HG03175 (cell line): ENCODE measurements around the gene DLG2.

Experiments
- ATAC-seq: cut with Tn5 transposase; IDR thresholded peaks from one replicate; pipeline ENCODE4 v1.9.1; 2021; ENCODE audit warnings: mild to moderate bottlenecking, moderate library complexity; ENCODE audit not compliant: unreplicated experiment

Gene DLG2

GRCh38 chr11:83648610-83649527, 1978.3 kb downstream of the DLG2 start:
- no peak for ATAC-seq

DNA sequence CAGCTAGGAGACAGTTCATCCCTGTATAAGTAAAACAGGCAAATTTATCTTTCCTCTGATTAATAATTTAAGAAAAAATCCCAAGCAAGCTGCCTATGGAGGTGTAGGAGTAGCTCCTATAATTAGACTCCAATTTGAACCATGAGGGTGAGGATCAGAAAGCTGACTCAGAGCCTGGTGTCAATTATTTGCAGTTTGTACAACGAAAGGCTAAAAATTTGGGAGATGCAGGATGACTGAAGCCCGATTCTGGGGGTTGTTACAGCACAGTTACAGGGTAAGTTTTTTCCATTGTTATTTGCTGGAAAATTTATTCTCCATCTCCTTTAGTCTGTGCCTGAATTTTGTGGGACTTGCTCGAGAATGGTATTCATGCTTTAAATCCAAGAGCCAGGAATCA, 1981.6 kb downstream of the DLG2 start:
- no peak for ATAC-seq

GRCh38 chr11:83643115-83643514, 1984.0 kb downstream of the DLG2 start:
- ATAC-seq = no peak

DNA sequence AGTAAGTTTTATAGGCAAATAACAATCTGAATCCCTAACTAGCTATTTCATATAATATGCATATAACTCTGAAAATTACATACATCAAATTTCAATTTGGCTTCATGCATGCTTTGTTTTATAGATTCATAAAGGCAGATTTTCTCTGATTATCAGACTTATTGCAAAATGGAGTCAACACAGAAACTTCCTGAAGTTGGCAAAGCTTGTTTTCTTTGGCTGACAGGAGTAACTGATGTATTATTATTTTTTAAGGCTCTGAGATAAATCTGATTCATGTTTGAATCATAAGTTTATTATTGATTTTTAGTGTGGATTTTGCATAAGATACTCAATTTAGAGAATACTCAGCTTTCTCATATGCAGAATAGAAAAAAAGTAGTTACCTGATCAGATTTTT, 1984.6 kb downstream of the DLG2 start:
- ATAC-seq = no peak

DNA sequence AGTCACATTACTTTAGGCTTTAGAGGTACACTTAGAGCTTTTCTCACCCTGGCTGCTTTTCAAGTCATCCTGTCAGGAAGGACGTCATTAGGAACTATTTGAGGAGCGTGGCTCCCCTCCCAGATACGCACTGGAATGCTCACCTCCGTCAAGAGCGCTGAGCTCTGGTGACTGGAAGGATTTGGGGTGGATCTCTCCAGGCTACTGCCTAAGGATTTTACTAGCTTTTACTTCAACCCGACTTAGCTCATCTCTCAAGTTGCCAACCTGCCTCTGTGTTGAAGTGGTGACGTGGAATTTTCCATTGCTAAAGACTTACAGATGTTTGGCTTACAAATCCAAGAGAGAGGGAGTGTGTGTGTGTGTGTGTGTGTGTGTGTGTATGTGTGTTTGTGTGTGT, 1985.6 kb downstream of the DLG2 start:
- ATAC-seq = no peak

- ATAC-seq = no peak
Observed at GRCh38 chr11:83639995-83640758, 1987.0 kb downstream of the DLG2 start.

- ATAC-seq = no peak
Observed at GRCh38 chr11:83635166-83635565, 1992.0 kb downstream of the DLG2 start.

GRCh38 chr11:83630211-83630610, 1996.9 kb downstream of the DLG2 start:
- no peak for ATAC-seq

GRCh38 chr11:83629775-83630174, 1997.4 kb downstream of the DLG2 start:
- no peak for ATAC-seq

DNA sequence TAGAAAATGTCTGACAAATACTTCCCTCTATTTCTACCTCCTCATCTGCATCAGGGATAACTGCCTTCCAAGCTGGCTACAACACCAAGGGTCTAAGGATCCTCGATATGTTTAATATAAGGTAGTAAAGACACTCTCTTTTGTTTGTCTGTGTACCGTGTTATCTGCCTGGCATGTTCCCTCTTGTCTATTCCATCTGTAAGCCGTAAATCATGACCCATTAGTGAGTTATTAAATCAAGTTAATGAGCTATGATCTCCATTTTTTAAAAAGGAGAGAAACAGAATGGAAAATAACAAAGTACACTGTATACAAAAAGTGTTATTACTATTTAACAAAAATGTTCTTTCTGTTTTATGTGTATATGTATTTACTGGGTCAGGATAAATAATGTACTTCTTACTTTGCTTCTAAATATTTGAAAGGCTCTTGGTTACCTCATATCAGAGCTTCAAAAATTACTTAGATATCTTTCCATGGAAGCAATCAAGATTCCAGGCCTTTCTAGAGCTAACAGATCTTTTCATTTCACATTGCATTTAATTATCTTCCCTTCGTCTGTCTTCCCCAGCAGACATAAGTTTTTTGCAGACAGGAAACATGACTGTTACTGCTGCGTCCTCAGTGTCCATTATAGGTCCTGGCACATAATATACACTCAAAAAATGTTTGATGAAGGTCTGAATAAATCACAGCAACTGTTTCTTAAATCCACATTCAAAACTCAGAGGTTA, 1998.4 kb downstream of the DLG2 start:
- no peak for ATAC-seq

DNA sequence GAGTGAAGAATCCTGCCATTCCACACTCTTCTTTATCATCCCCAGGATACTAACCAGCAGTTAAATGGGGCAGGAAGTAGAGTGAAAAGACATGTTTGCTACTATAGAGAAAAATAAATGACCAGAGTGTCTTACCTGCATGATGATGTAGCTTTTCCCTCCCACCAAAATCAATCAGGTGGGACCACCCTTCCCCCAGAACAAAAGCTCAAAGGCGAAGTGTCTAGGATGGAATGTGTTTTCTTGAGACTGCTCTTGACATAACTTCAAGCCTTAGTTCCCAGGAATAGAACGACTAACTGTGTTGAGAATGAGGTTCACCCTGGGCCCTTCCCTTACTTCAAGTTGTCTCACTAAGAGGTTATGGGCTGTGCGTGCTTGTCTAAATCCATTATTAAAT, 2001.8 kb downstream of the DLG2 start:
- ATAC-seq = no peak

DNA sequence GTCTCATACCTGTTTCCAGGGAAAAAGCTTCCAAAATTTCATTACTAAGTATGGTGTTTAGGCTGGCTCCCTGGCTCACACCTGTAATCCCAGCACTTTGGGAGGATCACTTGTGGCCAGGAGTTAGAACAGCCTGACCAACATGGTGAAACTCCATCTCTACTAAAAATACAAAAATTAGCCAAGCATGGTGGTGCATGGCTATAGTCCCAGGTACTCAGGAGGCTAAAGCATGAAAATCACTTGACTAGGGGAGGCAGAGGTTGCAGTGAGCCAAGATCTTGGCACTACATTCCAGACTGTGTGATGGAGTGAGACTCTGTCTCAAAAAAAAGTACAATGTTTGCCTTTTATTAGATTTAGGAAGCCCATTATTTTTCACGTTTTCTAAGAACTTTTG, 2009.5 kb downstream of the DLG2 start:
- ATAC-seq = no peak

- ATAC-seq = peak; percentile 25
Observed at GRCh38 chr11:83613767-83614121, 2013.4 kb downstream of the DLG2 start.

- ATAC-seq = peak; percentile 89
Observed at GRCh38 chr11:83612891-83613766, 2014.0 kb downstream of the DLG2 start.

GRCh38 chr11:83611600-83611999, 2015.5 kb downstream of the DLG2 start:
- ATAC-seq = no peak

DNA sequence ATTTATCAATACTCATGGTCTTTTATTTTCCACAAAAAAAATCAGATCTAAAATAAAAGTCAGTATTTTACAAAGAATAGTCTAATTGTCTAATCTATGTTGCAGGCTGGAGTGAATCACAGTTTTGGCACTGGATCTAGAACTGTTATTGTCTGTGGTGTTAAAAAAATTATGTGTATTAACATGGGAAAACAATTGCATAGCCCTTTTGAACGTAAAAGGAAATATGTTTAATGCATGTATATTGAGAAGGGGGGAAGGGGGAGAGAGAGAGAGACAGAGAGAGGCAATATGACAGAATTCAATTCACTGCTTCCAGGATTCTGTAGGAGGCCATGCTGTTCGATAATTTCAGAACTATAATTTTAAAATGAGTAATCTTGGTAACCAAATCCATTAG, 2016.1 kb downstream of the DLG2 start:
- no peak for ATAC-seq

DNA sequence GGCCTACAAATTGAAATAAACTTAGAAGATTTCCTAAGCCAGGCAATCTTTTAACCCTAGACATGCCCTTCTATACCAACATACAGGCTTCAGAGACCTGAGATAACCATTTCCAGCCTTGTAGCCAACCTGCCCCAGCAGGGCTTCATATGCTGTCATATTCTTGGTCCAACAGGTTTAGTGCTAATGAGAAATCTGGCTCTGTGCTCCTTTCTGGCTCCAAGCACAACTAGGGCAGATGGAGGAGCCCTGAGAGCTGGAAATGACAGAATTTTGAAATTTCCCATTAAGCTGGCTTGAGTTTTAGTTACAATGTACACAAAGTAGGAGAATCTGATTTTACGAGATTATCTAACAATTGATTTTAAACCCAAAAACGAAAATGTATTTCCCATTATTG, 2018.0 kb downstream of the DLG2 start:
- no peak for ATAC-seq

- no peak for ATAC-seq
Observed at GRCh38 chr11:83608571-83608970, 2018.6 kb downstream of the DLG2 start.

GRCh38 chr11:83601914-83602527, 2025.1 kb downstream of the DLG2 start:
- ATAC-seq = no peak
